Liver (tissue), 1 donor: ENCODE measurements around the gene ZNF664.

Experiments used
- YY1 ChIP-seq: IDR thresholded peaks from 2 replicates; pipeline ENCODE4 v1.6.1; 2016; ENCODE audit warnings: antibody characterized with exemption, mild to moderate bottlenecking
- TF ChIP-seq, protein P1 (sequence below): IDR thresholded peaks from 2 replicates; pipeline ENCODE4 v1.6.1; 2016; ENCODE audit warnings: antibody characterized with exemption

DNA sequence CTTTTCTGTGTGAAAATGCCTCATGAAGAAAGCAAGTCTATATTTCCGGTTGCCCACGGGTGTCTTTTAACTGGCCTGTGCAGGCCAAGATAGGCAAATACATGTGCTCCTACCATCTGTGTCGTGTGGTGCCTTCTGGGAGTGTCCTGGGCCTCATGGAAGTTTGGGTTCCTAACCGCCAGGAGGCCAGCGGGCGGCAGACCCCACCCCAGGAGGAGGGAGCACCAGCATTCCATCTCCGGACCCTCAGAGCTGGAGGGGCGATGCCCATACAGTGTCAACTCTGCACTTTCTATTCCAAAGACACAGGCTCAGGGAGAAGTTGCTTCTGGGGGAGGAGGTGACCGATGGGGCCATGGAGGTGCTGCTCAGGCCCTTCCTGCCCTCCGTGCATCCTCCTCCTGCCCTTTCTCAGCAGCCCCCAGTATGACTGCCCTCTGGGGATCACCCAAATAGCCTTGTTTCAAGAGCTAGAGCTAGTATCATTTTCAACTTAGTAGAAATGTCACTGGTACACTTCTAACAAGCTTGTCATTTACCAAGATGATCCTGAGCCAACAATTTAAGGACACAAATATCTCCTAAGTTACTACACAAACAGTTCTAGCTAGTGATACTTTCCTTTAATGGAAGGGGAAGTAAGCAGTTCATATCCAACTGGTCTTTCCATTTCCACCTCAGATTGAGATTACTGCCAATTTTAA, 18.2 kb upstream of the ZNF664 start:
- TF ChIP-seq, protein P1, sequence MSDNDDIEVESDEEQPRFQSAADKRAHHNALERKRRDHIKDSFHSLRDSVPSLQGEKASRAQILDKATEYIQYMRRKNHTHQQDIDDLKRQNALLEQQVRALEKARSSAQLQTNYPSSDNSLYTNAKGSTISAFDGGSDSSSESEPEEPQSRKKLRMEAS = no peak
- no peak for TF ChIP-seq YY1
